Kidney capillary endothelial cell (primary cell): ENCODE measurements around the gene LDLRAD4.

Experiments
- DNase-seq: peaks from one replicate; pipeline ENCODE4 v3.0.0-alpha.2; 2018; ENCODE audit warnings: low spot score

The LDLRAD4 gene

DNA sequence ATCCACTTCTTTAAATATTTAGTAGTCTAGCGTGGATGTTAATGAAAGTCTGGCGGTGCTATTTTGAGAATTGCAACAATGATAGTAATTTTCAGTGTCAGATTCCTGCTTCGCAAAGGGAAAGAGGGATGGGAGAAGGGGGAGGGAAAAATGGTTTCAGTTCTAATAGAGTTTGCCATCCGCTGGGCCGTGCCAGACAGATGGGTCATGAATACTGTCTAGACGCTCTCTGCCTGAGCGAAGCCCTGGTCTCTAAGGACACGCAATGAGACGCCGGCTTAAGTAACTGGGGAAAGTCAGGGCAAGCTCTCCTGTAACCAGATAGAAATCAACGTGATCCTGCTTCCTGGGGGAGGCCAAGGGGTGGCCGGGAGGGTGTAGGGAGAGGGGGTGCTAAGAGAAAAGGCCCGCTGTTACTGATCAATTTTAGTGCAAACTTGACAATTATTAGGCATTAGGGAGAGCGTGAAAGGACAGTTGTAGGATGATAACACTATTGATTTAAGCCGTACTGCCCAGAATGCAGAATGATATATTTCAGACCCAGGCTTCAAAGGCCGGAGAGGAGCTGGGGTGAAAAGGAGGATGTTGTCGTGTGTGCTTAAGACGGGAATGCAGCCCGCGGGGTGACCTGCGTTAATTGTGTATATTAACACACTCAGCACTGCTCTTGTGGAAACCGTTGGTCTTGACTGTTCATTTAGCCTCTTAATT lies 229.2 kb downstream of the LDLRAD4 start:
- DNase-seq: peak; percentile 37

DNA sequence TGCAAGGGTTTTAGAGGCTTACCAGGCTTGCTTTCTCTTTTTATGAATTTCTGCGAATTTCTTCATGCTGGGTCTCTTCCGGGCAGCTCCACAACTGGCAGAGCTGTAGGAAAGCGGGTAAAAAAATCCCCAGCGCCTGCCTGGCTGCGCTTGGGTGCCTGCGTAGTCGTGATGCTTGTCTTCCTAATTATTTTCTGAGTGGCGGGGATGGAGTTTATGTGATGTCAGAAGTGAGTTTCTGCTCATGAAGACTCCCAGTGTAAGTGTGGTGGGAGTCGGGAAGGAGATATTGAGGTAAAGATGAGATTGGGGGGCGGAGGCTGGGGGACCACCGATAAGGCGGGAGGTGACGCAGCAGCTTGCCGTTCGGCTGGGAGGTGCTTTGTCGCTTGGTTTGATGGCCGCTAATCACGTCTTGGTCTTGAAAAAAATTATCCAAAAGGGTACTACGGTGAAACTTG lies 229.8 kb downstream of the LDLRAD4 start:
- no peak for DNase-seq

- no peak for DNase-seq
Measured at GRCh38 chr18:13449651-13450050, 231.1 kb downstream of the LDLRAD4 start.

DNA sequence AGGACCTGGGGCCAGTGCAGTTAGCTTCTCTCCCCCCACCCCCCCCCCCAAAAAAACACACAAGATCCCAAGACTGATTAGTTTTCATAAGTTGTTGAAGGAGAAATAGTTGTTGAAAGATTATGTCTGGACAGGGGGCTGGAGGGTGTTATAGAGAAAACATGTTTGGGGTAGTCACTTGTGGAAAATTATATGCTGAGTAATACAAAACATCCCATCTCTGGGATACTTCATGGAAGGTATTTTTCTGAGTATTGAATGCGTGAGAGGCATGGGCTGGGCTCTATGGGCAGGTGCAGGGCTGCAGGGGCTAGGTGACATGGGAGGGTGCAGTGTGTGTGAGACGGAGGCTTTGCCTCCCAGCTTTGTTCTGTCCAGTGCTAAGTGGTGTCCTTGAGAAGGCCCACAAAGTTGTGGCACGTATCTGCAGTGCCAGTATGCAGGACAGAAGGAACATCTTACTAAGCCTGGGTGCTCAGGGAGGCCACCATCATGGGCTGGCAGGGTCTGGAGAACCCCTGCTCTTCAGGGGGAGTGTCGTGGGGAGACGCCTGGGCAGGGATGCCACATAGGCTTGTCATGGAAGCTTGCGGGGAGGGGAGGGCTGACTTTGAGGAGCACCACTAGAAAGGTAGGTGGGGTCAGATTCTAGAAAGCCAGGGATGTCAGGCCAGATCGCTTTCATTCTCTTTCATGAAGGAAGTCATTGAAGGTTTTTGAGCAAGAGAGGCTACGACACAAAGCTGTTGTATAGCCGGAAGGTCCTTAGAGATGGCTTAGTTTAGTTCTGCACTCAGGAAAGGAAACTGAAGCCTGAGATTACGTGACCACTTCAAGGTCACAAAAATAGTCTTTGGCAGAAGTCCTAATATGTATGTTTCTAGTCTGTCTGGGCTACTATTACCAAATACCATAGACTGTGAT lies 232.0 kb downstream of the LDLRAD4 start:
- DNase-seq: no peak

GRCh38 chr18:13451213-13451540 lies 232.6 kb downstream of the LDLRAD4 start:
- DNase-seq: no peak

- no peak for DNase-seq
Measured at GRCh38 chr18:13451661-13452387, 233.3 kb downstream of the LDLRAD4 start.

GRCh38 chr18:13452388-13452811 lies 233.8 kb downstream of the LDLRAD4 start:
- no peak for DNase-seq

DNA sequence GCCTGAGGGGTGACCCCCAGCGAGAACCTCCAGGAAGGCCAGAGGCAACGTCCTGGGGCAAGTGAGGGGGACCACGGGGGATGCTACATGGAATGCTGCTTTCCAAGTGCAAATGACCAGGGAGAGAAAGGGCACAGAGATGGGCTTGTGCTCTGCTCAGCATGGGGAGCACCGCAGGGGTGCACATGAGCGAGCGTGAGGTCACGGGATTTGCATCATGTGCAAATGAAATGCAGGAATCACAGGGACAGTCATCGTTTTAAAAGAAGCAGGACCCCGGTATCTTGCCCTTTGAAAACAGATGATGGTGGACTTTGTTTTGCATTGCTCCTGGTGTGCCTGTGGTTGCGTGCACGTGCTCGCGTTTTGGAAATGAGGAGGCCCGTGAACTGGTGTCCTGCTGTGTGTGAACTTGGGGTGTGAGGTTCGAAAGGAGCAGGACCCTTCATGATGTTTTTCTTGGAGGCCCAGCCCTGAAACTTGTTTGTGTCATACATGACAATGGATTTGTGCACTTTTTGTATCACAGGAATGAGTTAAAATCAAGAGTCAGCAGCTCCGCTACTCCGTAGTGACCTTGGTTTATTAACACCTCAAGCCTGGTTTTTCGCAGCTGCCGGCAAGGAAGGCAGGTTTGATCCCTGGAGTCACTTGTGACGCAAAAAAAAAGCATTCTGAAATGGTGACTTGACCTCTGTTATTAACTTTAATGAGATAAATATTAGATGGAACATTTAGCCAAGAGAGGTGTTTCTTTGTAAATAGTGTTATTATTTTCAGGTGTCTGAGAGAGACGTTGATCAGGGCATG lies 234.5 kb downstream of the LDLRAD4 start:
- DNase-seq: no peak

- DNase-seq: no peak
Measured at GRCh38 chr18:13453714-13454113, 235.2 kb downstream of the LDLRAD4 start.

DNA sequence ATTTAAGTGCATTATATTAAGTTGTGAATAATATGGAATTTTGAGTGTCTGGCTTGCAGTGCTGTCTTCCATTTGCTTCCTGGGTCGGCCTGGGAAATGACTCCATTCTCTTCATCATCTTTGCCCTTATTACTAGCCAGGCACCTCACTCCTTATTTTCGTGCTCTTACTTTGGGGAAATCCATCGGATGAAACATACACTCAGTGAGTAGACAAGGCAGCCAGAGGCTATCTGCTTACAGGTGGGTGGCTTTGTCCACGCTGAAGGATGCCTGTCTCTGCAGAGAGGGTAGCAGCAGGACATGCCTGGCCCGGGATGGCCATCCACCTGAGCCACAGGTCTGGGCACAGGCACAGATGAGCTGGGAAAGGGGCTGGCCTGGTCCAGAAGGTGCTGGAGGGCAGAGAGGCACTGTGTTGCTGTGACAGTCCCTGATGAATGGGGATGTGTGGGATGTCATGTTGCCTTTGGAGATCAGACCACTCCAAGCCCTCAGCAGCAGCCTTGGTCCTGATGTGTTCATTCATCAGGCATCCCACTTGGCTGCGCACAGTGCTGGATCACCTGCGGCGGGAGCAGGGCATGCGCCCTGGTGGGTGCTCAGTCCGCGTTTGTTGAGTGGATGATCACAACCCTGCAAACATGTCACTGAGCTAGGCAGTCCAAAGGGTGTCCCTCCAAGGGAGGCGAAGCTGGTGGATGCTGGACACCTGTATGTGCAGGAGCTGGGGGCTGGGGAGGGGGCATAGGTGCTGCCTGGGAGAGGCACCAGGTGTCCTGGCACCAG lies 236.0 kb downstream of the LDLRAD4 start:
- DNase-seq: no peak

GRCh38 chr18:13455471-13455870 lies 236.9 kb downstream of the LDLRAD4 start:
- no peak for DNase-seq

GRCh38 chr18:13455960-13456481 lies 237.5 kb downstream of the LDLRAD4 start:
- no peak for DNase-seq

- DNase-seq: no peak
Measured at GRCh38 chr18:13456736-13457271, 238.2 kb downstream of the LDLRAD4 start.

DNA sequence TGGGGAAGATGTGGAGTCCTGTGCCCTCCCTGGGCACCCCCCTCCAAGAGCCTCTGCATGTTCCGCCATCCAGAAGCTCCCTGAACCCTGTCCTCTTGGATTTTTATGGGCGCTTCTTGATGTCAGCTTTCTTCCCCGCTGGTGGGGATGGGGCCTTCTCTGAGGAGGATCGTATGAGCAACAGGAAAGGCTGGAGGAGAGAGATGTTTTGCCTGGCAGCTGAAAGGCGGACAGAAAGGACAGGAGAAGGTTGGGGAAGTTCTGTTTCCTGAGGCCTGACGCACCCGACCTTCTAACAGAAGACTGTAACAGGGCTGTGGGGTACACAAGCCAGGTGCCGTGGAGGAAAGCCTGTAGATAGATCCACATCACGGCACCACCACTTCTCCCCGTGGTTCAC lies 238.8 kb downstream of the LDLRAD4 start:
- DNase-seq: no peak

- no peak for DNase-seq
Measured at GRCh38 chr18:13460946-13461345, 242.4 kb downstream of the LDLRAD4 start.

DNA sequence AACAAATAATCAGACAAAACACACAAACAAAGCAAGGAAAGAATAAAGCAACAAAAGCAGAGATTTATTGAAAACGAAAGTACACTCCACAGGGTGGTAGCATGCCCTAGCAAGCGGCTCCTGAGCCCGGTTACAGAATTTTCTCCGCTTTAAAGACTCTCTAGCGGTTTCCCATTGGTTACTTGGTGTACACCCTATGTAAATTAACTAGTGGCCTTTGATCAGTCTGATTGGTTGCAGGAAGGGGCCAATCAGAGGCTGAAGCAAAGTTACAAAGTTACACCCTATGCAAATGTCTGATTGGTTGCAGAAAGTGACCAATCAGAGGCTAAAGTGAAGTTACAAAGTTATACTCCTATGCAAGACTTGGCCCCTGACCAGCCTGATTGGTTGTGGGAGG lies 242.9 kb downstream of the LDLRAD4 start:
- no peak for DNase-seq

- no peak for DNase-seq
Measured at GRCh38 chr18:13461936-13462335, 243.4 kb downstream of the LDLRAD4 start.

- no peak for DNase-seq
Measured at GRCh38 chr18:13462686-13463085, 244.1 kb downstream of the LDLRAD4 start.

- no peak for DNase-seq
Measured at GRCh38 chr18:13463526-13464210, 245.1 kb downstream of the LDLRAD4 start.
